ENCODE measurements around the gene MT1G.

The MT1G gene

DNA sequence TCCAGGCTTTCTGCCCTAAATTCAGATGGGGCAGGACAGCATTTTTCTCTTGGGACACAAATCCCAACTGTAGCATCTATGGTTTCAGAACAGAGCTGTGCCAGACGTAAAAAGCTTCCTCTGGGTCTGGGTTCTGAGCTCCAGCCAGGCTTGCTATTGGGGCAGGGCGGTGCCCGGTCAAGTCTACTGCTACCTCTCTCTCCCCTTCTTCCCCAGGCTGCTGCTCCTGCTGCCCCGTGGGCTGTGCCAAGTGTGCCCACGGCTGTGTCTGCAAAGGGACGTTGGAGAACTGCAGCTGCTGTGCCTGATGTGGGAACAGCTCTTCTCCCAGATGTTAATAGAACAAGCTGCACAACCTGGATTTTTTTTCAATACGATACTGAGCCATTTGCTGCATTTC, 34.3 kb downstream of the MT1G start:
- H3K4me1 Mint-ChIP-seq (ENCODE audit: low read depth in 2 of 2): peaks cover 16 to 23% of the 10 kb centered on the region in 2 donors
- H3K27ac Mint-ChIP-seq: no peak overlapping the region
- DNase-seq (no peak), ATAC-seq (replicated peaks) (no peak)
- no peaks in the 10 kb centered on the region for H3K9me3 Mint-ChIP-seq
- H3K4me3 Mint-ChIP-seq: no peak overlapping the region
- peaks cover 66 to 93% of the 10 kb centered on the region in 2 donors for H3K27me3 Mint-ChIP-seq
- H3K36me3 Mint-ChIP-seq (ENCODE audit: insufficient read depth): no peaks in the 10 kb centered on the region

GRCh38 chr16:56632848-56633365, 35.0 kb downstream of the MT1G start:
- no peaks in the 10 kb centered on the region for H3K36me3 Mint-ChIP-seq (ENCODE audit: insufficient read depth)
- H3K4me1 Mint-ChIP-seq (ENCODE audit: low read depth in 2 of 2): peaks cover 14 to 21% of the 10 kb centered on the region in 2 donors
- ATAC-seq (replicated peaks) (no peak), DNase-seq (no peak)
- H3K9me3 Mint-ChIP-seq: no peaks in the 10 kb centered on the region
- no peak overlapping the region for H3K27ac Mint-ChIP-seq
- peaks cover 60 to 89% of the 10 kb centered on the region in 2 donors for H3K27me3 Mint-ChIP-seq
- H3K4me3 Mint-ChIP-seq: peak overlapping the region; percentile 63 to 71

DNA sequence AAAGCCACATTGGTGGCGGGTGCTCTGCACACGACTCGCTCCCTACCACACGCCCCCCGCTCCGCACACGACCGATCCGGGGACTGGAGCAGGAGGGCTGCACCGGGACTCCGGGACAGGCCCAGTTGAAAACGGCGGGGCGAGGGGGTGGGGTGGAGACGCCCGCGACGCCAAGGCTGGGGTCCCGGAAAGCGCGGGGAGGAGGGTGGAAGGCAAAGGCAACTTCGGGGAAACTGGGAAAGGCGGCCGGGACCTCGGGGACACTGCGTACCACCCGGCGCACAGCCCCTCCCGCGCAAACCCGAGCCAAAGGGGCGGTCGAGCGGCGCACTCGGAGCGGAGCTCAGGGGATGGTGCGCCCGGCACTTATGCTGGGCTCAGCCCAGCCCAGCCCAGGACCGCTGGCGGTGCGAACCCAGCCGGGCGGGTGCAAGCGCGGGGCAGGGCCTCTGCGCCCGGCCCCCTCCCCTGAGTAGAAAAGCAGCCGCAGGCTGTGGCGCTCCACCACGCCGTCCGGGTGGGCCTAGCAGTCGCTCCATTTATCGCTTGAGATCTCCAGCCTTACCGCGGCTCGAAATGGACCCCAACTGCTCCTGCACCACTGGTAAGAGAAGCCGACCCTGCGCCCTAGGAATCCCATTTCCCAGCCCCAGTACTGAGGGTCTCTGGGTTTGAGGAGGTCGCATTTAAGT, 35.6 kb downstream of the MT1G start, which contains the start of gene MT1M:
MT1M (plus strand) TSS at position 504 of the 692 bp plus-strand sequence; CDS start at position 577, 73 bp downstream.
- no peak for DNase-seq
- peak within 1 kb of the TSS; percentile 63 to 71 for H3K4me3 Mint-ChIP-seq
- H3K36me3 Mint-ChIP-seq (ENCODE audit: insufficient read depth): no peaks in the 10 kb centered on the region
- H3K9me3 Mint-ChIP-seq: no peaks in the 10 kb centered on the region
- peak; percentile 63 for ATAC-seq (replicated peaks)
- H3K27ac Mint-ChIP-seq: no peak within 1 kb of the TSS
- peaks cover 10 to 17% of the 10 kb centered on the region in 2 donors for H3K4me1 Mint-ChIP-seq (ENCODE audit: low read depth in 2 of 2)
- H3K27me3 Mint-ChIP-seq: peaks cover 54 to 83% of the 10 kb centered on the region in 2 donors

DNA sequence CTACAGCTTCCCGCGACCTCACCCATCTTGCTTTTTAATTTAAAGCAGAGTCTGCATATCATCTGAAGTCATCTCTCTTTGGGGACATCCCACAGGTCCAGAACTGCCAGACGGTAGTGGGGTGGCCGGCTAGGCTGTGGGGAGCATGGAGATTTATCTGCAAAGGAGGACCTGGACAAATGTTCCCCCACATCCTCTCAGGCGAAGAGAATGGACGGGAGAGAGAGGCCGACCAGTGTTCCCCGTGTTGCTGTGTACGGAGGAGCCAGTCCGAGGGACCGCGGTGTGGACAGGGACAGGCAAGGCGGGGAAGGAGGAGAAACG, 36.1 kb downstream of the MT1G start:
- H3K9me3 Mint-ChIP-seq: no peaks in the 10 kb centered on the region
- ATAC-seq (replicated peaks) (no peak), DNase-seq (no peak)
- peak overlapping the region; percentile 63 to 71 for H3K4me3 Mint-ChIP-seq
- H3K36me3 Mint-ChIP-seq (ENCODE audit: insufficient read depth): no peaks in the 10 kb centered on the region
- H3K27me3 Mint-ChIP-seq: peaks cover 49 to 78% of the 10 kb centered on the region in 2 donors
- peaks cover 10 to 17% of the 10 kb centered on the region in 2 donors for H3K4me1 Mint-ChIP-seq (ENCODE audit: low read depth in 2 of 2)
- H3K27ac Mint-ChIP-seq: no peak overlapping the region

- H3K36me3 Mint-ChIP-seq (ENCODE audit: insufficient read depth): no peaks in the 10 kb centered on the region
- peaks cover 10 to 15% of the 10 kb centered on the region in 2 donors for H3K4me1 Mint-ChIP-seq (ENCODE audit: low read depth in 2 of 2)
- DNase-seq: no peak
- no peaks in the 10 kb centered on the region for H3K9me3 Mint-ChIP-seq
- no peak for ATAC-seq (replicated peaks)
- peaks cover 43 to 78% of the 10 kb centered on the region in 2 donors for H3K27me3 Mint-ChIP-seq
- H3K27ac Mint-ChIP-seq: no peak overlapping the region
- no peak overlapping the region for H3K4me3 Mint-ChIP-seq
Measured at GRCh38 chr16:56631197-56631596, 36.7 kb downstream of the MT1G start.

GRCh38 chr16:56630134-56630533, 37.7 kb downstream of the MT1G start:
- Mint-ChIP-seq H3K36me3 (ENCODE audit: insufficient read depth) (no peaks in the 10 kb centered on the region), H3K9me3 (no peaks in the 10 kb centered on the region), H3K27ac (no peak overlapping the region), H3K4me3 (no peak overlapping the region), H3K27me3 (peaks cover 36 to 78% of the 10 kb centered on the region in 2 donors), H3K4me1 (ENCODE audit: low read depth in 2 of 2) (peaks cover 17 to 18% of the 10 kb centered on the region in 2 donors)
- ATAC-seq (replicated peaks): peak; percentile 23
- no peak for DNase-seq

DNA sequence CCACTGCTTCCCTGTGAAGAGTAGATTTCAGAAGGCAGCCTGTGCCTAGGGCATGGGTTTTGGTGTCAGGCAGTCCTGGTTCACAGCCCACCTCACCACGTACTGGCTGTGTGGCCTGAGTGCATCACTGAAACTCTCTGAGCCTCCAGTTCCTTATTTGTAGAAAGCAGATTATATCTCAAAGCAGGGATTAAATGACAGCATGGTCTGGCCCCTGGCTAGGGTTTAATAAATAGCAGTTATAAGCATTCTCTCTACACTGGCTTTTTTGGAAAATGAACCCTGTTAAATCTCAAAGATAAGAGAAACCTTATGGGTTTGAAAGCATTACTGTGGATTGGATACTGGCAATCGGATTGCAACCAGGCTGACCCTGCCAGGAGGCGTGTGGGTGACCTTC, 38.3 kb downstream of the MT1G start:
- Mint-ChIP-seq H3K27ac (no peak overlapping the region), H3K9me3 (no peaks in the 10 kb centered on the region), H3K4me1 (ENCODE audit: low read depth in 2 of 2) (peaks cover 15 to 17% of the 10 kb centered on the region in 2 donors), H3K27me3 (peaks cover 30 to 78% of the 10 kb centered on the region in 2 donors), H3K4me3 (no peak overlapping the region), H3K36me3 (ENCODE audit: insufficient read depth) (no peaks in the 10 kb centered on the region)
- DNase-seq (no peak), ATAC-seq (replicated peaks) (no peak)

DNA sequence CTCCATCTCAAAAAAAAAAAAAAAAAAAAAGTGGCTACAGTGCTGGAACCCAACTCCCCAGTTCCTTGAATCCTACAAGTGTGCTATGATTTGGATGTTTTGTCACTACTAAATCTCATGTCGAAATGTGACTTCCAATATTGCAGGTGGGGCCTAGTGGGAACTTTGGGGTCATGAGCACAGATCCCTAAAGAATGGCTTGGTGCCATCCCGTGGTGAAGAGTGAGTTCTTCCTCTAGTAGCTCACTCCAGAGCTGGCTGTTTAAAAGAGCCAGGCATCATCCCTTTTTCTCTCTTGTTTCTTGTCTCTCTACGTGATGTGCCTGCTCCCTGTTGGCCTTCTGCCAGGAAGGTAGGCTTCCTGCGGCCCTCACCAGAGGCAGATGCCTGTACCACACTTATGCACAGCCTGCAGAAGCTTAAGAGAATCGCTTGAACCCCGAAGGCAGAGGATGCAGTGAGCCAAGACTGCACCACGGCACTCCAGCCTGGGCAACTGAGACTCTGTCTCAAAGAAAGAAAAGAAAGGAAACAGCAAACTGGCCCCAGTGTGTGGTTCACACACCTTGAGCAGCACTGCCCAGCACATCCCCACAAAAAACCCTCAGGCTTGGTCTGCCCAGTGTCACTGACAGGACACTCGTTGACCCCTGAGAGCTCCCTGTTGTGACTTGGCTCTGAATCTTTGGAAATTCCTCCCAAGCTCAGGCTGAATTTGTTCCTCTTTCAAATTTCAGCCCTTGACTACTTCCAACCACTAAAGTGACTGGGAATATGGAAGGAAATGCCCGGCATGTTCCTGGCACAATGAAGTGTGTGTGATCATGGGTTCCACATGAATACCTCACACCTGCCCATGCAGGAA, 39.1 kb downstream of the MT1G start:
- H3K27ac Mint-ChIP-seq: no peak overlapping the region
- H3K9me3 Mint-ChIP-seq: no peaks in the 10 kb centered on the region
- peaks cover 14 to 17% of the 10 kb centered on the region in 2 donors for H3K4me1 Mint-ChIP-seq (ENCODE audit: low read depth in 2 of 2)
- no peak for ATAC-seq (replicated peaks)
- H3K27me3 Mint-ChIP-seq: peaks cover 22 to 70% of the 10 kb centered on the region in 2 donors
- DNase-seq: no peak
- H3K4me3 Mint-ChIP-seq: no peak overlapping the region
- no peaks in the 10 kb centered on the region for H3K36me3 Mint-ChIP-seq (ENCODE audit: insufficient read depth)

DNA sequence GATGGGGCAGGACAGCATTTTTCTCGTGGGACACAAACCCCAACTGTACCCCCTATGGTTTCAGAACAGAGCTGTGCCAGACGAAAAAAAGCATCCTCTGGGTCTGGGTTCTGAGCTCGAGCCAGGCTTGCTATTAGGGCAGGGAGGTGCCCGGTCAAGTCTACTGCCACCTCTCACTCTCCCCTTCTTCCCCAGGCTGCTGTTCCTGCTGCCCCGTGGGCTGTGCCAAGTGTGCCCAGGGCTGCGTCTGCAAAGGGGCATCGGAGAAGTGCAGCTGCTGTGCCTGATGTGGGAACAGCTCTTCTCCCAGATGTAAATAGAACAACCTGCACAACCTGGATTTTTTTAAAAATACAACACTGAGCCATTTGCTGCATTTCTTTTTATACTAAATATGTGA, 41.2 kb downstream of the MT1G start:
- no peak overlapping the region for H3K27ac Mint-ChIP-seq
- no peak for ATAC-seq (replicated peaks)
- H3K27me3 Mint-ChIP-seq: peaks cover 5 to 50% of the 10 kb centered on the region in 2 donors
- H3K36me3 Mint-ChIP-seq (ENCODE audit: insufficient read depth): peaks cover 2% of the 10 kb centered on the region
- H3K4me3 Mint-ChIP-seq: peak overlapping the region in 1 of 2 donors; percentile 95
- no peaks in the 10 kb centered on the region for H3K9me3 Mint-ChIP-seq
- H3K4me1 Mint-ChIP-seq (ENCODE audit: low read depth in 2 of 2): peaks cover 12 to 15% of the 10 kb centered on the region in 2 donors
- DNase-seq: no peak

DNA sequence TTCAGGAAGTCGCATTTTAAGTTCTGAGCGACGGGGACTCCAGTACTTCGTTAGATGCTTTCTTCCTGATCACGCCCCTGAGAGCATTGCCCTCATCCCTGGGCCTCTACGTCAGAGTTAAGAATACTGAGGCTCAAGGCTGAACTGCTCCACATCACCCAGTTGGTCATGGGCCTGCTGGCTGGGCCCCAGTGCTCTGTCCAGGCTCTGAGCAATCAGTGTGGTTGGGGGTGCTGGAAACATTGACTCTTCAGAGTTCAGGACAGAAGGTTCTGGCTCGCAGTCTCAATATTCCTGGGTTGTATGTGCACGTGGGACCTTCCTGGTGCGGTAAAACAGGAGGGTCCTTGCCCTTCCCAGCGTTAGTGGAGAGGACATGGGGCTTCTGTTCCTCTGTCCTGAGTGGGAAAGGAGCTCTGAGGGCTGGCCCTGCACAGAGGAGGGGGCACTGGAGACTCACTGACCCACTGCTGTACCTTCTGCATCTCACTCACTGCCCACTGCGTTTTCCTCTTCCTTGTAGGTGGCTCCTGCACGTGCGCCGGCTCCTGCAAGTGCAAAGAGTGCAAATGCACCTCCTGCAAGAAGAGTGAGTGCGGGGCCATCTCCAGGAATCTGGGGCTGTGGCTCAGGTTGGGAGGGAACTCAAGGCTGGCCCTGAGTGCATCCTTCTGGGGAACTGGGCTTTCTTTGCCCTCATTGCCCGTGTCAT, 41.8 kb downstream of the MT1G start:
- Mint-ChIP-seq H3K36me3 (ENCODE audit: insufficient read depth) (peaks cover 2% of the 10 kb centered on the region), H3K27me3 (peaks cover 0 to 44% of the 10 kb centered on the region in 2 donors), H3K27ac (peak overlapping the region in 1 of 2 donors; percentile 90), H3K9me3 (no peaks in the 10 kb centered on the region), H3K4me1 (ENCODE audit: low read depth in 2 of 2) (peaks cover 12 to 13% of the 10 kb centered on the region in 2 donors), H3K4me3 (peak overlapping the region; percentile 94 to 95)
- DNase-seq: no peak
- peak; percentile 17 for ATAC-seq (replicated peaks)

GRCh38 chr16:56625140-56625942, 42.5 kb downstream of the MT1G start, which contains the start of gene MT1E:
Gene MT1E (plus strand): TSS chr16:56625781. CDS start chr16:56625852, 71 bp downstream.
- DNase-seq: peak in 2 of 3 experiments; percentile 38 to 56
- no peaks in the 10 kb centered on the region for H3K9me3 Mint-ChIP-seq
- H3K27me3 Mint-ChIP-seq: peaks cover 0 to 36% of the 10 kb centered on the region in 2 donors
- ATAC-seq (replicated peaks): peak; percentile 95
- H3K4me1 Mint-ChIP-seq (ENCODE audit: low read depth in 2 of 2): peaks cover 12 to 13% of the 10 kb centered on the region in 2 donors
- H3K27ac Mint-ChIP-seq: peak within 1 kb of the TSS; percentile 85 to 90
- H3K36me3 Mint-ChIP-seq (ENCODE audit: insufficient read depth): peaks cover 2% of the 10 kb centered on the region
- H3K4me3 Mint-ChIP-seq: peak within 1 kb of the TSS; percentile 94 to 95

GRCh38 chr16:56623637-56624036, 44.2 kb downstream of the MT1G start:
- Mint-ChIP-seq H3K27ac (no peak overlapping the region), H3K4me3 (no peak overlapping the region), H3K4me1 (ENCODE audit: low read depth in 2 of 2) (peaks cover 12% of the 10 kb centered on the region in 2 donors), H3K36me3 (ENCODE audit: insufficient read depth) (peaks cover 2% of the 10 kb centered on the region), H3K9me3 (no peaks in the 10 kb centered on the region), H3K27me3 (peaks cover 0 to 39% of the 10 kb centered on the region in 2 donors)
- DNase-seq (no peak), ATAC-seq (replicated peaks) (no peak)

All from effector memory CD8-positive, alpha-beta T cell (primary cell).